NCI-H1048 (cell line): ENCODE results near the gene DACT3.
A peak's percentile ranks its signal among the peaks of the same experiment; 100 is the strongest.

Experiments
- DNase-seq: peaks from one replicate; lab custom pipeline; 2025; lab: John Stamatoyannopoulos, UW

DACT3 gene

DNA sequence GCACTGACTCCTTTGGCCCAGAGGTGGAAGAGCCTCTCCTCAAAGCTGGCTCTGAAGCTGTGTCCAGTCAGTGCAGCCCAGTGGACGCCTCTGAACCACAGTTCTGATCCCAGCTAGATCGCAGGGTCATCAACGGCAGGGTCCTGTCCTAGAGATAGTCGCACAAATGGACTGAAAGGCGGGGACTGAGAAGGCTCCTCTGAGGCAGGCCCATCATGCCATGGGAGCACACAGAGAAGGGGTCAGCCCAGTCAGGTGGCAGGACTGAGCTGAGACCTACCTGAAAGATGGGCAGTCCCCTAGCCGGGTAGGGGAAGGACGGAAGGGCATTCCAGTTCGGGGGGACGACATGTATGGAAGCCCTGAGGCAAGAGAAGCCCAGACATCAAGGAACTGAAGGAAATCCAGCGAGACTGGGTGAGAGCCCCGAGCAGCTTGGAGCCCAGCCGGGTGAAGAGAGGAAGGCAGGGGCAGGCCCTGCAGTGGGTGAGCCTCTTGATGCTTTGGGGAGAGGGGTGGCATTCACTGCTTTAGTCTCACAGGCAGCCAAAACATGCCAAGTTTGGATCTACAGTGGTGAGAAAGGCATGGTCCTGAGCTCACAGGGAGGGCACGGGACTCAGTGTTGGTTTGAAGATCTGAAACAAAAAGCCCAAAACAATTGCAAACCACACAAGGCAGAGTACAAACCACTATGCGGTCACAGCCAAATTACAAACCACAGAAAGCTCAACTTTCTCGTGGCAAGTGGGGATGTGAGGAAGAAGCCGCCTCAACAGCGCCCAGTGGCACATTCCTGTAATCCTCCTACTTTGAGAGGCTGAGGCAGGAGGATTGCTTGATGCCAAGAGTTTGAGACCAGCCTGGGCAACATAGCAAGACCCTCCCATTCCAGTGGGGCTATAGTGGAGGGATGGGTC, 49.9 kb downstream of the DACT3 start:
- no peak for DNase-seq

DNA sequence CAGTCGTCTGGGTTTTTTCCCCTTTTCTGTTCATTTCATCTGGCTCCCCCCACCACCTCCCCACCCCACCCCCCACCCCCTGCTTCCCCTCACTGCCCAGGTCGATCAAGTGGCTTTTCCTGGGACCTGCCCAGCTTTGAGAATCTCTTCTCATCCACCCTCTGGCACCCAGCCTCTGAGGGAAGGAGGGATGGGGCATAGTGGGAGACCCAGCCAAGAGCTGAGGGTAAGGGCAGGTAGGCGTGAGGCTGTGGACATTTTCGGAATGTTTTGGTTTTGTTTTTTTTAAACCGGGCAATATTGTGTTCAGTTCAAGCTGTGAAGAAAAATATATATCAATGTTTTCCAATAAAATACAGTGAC, 50.6 kb downstream of the DACT3 start:
- no peak for DNase-seq

DNA sequence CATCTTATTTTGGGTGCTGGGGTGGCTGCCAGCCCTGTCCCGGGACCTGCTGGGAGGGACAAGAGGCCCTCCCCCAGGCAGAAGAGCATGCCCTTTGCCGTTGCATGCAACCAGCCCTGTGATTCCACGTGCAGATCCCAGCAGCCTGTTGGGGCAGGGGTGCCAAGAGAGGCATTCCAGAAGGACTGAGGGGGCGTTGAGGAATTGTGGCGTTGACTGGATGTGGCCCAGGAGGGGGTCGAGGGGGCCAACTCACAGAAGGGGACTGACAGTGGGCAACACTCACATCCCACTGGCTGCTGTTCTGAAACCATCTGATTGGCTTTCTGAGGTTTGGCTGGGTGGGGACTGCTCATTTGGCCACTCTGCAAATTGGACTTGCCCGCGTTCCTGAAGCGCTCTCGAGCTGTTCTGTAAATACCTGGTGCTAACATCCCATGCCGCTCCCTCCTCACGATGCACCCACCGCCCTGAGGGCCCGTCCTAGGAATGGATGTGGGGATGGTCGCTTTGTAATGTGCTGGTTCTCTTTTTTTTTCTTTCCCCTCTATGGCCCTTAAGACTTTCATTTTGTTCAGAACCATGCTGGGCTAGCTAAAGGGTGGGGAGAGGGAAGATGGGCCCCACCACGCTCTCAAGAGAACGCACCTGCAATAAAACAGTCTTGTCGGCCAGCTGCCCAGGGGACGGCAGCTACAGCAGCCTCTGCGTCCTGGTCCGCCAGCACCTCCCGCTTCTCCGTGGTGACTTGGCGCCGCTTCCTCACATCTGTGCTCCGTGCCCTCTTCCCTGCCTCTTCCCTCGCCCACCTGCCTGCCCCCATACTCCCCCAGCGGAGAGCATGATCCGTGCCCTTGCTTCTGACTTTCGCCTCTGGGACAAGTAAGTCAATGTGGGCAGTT, 51.2 kb downstream of the DACT3 start:
- no peak for DNase-seq

DNA sequence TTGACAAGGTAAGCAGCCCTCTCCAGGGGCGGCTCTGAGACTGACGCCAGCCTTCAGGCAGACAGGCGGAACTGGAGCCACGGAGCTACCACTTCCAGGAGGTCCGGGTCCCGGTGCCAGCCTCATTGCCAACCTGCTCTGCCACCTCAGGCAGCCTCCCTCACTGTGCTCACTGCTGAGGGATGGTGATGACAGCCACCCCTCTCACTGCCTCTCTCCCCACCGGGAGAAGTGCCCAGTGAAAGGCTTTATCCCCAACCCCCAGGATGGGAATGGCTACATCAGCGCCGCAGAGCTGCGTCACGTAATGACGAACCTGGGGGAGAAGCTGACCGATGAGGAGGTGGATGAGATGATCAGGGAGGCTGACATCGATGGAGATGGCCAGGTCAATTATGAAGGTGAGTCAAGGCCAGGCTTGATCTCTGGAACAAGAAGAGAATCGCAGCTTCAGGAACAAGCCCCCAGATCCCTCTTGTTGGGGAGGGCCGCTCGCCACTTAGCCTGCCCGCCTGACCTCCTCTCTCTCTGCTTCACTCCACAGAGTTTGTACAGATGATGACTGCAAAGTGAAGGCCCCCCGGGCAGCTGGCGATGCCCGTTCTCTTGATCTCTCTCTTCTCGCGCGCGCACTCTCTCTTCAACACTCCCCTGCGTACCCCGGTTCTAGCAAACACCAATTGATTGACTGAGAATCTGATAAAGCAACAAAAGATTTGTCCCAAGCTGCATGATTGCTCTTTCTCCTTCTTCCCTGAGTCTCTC, 52.2 kb downstream of the DACT3 start:
- no peak for DNase-seq

DNA sequence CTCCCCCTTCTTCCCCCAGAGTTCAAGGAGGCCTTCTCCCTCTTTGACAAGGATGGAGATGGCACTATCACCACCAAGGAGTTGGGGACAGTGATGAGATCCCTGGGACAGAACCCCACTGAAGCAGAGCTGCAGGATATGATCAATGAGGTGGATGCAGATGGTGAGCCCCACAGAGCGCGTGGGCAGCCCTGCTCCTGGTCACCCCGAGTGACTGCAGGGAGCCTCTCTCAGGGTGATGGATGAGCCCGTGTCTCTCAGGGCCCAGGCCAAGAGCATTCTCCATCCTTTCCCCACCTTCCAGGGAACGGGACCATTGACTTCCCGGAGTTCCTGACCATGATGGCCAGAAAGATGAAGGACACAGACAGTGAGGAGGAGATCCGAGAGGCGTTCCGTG, 52.8 kb downstream of the DACT3 start:
- DNase-seq: no peak

DNA sequence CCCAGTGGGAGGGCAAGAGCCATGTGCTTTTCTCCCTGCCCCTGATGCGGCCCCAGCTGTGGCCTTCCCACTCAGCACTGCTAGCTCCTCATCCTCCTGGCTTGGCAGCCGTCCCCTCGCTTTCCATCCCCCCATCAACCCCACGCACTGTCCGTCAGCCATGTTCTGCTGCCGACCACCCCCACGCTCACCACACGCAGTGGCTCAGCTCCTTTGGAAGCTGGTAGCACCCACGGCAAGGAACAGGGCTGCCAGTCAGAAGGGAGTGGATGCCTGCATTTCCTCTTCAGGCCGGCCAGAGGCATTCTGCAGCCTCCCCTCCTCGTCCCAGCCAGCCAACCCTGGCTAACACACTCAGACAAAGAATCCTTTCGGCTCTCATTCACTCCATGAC, 53.5 kb downstream of the DACT3 start:
- DNase-seq: no peak

DNA sequence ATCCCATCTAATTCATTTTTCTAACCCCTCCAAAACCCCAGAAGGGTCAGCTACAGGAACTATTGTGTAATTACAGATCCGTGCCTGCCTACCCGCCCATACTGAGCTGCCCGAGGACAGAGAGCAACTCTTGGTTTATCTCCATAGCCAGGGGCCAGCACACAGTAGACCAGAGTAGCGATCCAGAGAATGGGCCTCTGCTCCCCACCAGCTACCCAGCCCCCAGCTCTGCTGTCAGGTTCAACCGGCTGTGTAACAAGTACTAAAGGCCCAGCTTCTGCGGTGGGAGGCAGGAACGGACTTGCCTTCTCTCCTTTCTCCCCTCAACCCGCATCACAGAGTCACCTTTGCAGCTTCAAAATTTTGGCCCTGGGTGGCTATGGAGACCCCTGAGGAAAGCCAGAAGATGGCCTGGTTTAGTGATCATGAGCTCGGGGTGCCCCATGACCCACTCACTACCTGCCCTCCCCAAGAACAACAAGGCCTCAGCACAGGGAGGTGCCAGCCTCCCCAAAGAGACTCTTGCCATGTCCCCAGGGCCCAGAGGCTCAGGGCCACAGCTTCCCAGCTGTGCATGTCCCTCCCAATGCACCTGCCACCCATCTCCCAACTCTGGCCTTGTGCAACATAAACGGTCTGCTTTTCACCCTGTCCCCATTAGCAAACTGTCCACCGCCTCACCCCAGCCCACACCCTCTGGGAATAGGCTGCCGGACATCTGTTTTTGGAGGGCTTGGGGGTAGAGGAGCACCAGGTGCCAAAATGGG, 54.1 kb downstream of the DACT3 start:
- no peak for DNase-seq

DNA sequence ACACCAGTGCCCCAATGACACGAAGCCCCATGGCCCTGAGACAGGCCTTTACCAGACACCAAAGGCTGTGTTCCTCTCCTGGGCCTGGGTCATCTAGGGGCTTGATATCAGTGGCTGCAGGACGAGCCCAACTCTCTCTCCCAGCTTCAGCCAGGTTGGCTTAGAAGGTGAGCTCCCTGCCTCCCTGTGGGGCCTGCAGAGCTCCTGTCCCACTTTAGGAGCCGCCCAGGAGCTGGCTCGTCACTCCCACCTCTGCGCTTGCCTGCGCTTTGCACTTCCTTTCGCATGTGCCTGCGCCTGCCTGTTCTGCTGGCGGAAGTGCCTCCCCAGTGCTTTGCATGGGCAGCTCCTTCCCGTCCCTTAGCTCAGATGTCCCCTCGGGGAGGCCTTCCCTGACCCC, 55.0 kb downstream of the DACT3 start:
- DNase-seq: no peak

DNA sequence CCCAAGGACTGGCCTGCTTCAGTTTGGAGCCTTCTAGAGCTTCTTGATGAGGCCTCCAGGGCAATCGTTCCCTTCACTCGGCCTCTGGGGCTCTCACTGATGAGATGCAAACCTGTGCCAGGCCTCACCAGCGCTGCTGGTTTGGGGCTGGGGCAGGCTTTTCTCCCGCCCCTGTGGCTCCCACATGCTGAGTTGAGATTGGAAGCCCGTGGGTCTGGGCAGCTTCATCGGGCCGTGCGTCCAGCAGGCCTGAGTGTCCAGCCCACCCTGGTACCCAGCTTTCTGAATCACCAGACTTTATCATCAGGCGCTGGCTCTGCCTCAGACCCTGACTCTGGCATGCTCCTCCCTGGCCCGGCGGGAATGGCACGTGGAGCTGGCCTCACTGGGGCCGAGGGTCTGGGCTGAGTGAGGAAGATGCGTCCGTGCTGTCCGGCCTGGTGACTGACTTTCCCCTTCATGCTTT, 55.6 kb downstream of the DACT3 start:
- DNase-seq: no peak

DNA sequence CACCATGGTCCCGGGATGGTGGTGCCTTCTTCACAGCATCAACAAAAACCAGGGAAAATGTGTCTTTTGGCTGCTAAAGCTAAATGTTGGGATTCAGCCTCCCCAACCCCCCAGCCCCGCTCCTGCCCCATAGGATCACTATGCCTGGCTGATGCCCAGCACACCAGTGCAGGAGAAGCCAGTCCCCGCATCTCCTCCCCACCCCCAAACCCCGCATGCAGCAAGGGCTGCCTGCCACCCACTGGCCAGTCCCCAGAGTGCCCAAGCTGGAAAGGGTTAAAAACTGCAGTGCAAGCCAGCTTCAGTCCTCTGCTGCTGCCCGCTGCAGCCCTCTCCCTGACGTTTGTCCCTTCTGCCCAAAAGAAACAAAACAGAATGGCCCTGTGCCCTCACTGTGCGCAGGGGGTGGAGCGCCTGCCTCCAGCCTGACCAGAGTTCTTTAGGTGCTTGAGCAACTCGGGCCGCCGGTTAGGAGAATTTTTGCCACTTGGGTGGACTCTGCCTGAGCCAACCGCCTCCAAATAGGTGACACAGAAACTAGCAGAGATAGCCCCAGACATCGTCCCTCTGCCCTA, 56.1 kb downstream of the DACT3 start:
- no peak for DNase-seq

DNA sequence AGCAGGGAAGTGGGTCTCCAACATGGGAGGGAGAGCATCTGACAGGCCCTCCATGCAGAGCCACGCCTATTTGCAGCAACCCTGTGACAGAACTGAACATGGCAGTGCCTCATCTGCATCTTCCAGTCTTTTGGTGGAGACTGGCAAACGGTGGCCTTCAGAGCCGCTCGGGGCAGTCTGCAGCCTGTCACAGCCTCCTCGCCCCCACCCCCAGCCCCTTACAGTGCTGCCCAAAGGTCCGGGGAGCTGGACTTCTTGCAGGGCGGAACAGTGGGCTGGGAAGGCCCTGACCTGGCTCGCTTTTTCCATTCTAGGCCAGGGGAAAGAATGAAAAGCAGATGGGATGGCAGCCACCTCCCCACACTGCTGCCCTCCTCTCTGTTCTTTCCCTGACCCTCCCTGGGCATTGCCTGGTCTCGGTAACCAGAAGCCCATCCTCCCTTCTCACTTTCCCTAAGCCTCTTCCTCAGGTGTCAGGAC, 57.2 kb downstream of the DACT3 start:
- DNase-seq: no peak

DNA sequence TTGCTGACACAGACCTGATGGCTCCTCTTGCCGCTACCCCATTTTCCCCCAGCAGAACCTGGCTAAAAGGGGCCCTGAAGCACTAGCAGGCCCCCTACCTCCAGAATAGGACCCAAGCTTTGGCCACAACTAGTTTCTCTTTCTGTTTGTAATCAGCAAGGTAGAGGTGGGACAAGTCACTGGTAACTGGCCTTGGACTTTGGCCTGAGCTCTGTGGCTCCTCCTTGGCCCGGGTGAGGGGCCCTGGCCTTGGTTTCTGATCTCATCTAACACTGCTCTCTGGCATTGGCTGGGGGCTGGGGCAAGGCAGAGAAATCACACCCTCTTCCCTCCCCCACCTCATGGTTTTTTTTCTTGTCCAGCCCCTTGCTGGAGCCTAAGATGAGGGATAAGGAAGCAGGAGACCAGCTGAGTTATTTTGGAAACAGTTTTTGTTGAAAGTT, 57.8 kb downstream of the DACT3 start:
- no peak for DNase-seq

DNA sequence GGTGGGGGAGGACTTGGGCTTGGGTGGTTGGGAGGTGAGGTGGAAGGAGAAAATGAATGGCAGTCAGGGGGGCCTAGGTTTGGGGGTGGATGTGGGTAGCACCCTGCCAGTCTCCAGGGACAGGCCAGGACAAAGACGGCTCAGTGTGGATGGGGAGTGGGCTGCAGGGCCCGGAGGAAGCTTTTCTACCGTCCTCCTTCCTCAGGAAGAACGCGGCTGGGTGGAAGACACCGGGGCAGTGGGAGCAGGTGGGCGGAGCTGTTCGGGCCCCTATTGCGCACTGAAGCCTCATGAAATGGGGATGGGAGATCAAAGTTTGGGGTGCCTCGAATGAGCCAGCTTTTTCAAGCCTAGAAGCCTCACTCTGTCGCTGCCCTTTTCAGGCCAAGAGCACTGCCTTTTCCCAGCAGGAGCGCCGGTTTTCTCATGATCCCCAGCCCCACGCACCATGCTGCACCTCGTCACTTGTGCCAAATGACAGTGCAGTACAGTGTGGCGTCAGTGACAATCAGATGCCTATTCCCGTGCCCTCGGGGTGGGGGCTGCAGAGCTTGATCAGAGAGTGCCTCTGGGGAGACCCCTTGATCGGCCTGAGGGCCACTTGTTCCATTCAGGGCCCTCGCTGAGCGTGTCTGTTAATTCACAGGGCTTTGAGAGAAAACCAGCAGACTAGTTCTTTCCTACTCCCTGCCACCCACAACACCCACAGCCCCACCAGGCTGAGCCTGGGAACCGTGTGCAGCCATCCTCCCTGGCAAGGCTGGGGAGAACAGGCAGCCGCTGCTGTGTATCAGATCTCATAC, 58.4 kb downstream of the DACT3 start:
- DNase-seq: no peak

DNA sequence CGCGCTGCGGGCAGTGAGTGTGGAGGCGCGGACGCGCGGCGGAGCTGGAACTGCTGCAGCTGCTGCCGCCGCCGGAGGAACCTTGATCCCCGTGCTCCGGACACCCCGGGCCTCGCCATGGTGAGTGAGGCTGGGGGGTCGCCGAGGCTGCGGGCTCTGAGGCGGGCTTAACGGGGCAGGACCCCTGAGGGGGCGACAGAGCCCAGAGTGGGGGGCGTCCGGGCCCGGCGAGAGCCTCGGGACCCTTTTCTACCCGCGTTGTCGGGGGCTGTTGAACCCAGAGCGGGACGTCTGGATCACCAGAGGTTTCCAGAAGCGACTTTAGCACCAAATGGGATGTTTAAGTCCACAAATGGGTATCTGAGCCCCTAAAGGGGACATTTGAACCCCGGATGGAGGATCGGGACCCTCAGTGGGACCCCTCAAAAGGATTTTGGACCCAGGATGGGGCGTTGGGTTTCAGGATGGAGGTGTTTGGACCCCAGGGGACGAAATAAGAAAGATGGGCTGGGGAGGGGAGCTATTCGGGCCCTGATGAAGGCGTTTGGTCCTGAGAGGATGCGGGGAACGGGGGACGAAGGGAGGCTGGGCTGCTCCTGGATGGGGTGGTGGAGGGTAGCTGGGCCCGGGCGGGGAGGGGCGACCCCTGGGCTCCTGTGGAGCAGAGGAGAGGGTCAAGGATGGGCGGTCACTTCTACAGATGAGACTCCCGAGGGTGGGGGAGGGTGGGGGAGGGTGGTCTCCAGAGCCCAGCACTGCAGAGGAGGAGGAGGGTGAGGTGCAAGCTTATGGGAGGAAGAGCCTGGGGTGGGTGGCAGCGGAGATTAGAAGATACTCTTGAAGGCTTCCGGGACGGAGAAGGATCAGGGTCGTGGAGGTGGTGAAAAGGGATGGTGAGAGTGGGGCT, 59.4 kb downstream of the DACT3 start, which contains the start of gene CALM3:
Gene CALM3 (plus strand): TSS at position 13 of the 907 bp plus-strand sequence. CDS start 105 bp downstream, at position 118.
- DNase-seq: no peak

DNA sequence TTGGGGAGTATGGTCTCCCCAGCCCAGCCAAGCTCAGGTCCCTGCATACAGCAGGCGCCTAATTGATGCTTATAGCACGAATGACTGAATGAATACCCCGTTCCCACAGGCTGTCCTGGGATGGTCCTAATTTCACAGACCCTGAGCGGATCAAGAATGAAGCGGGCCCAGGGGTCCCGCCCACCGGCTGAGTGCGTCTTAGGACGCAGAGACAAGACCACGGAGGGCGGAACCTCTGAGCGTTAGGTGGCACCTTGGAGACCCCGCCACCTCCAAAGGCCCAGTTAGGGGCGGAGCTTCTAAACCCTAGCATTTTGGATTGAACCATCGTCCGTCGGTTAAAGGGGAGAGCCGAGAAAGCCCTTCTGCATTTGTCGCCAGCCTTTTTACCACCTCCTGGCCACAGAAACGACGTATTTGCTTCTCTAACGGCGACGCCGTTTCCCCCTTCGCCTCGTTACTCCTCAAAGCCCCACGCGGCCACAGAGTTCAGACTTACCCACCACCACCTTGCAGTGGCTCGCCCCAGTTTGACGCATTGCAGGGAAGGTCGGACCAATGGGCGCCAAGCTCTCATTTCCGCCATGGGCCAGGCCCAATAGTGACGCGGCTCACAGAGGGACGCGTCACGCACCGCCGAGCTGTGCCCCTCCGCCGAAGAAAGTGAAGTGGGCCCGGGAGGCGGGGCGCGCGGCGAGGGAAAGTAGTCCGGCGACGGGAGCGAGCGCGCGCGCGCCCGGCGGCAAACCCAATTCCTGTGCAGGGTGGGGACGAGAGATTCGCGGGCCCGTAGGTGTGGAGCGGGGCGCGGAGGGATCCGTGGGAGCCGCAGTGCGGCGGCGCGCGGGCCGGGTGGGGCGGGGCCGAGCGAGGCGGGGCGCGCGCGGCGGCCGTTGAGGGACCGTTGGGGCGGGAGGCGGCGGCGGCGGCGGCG, 60.3 kb downstream of the DACT3 start:
- peak; percentile 83 for DNase-seq

DNA sequence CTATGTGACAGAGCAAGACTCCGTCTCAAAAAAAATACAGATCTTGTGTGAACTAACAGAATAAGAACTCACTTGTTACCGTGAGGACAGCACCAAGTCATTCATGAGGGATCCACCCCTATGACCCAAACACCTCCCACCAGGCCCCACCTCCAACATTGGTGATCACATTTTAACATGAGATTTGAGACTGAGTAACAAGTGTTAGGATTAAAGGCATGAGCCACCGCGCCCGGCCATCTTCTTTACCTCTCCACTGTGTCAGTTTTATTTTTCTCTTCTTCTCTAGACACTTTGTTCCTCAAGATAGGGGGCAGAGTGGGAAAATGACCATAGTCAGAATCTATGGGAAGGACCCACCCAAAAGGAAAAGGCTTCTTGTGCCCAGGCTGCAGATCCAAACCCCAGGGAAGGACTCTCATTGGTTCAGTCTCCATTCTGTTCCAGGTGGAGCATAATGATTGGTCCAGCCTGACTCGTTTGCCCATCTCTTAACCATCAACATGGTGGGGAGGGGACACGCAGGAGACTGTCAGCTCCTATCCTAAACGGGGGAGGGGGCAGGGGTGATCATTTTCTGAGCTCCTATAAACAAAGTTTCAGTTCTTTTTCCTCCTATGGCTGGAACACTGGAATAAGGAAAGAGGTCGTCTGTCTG, 61.1 kb downstream of the DACT3 start:
- no peak for DNase-seq

DNA sequence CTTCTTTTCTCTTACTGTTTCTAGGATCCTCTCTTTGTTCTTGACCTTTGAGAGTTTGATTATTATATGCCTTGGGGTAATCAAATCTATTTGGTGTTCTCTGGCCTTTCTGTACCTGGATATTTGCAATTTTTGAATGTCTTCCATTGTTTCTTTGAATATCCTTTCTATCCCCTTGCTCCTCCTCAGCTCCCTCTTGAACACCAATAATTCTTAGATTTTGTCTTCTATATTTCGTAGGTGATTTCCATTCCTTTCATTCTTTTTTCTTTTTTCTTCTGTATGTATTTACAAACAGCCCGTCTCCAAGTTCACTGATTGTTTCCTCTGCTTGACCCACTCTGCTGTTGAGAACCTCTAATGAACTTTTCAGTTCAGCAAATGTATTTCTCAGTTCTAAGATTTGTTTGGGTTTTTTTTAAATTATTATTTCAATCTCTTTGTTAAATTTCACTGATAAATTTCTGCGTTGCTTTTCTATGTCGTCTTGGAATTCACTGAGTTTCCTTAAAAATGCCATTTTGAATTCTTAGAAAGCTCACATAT, 62.5 kb downstream of the DACT3 start:
- no peak for DNase-seq
